Activated naive CD4-positive, alpha-beta T cell treated with anti-CD3 and anti-CD28 coated beads, Interleukin-2, amount 50 U/mL, for 72 hours (primary cell): ENCODE data around the gene CA5A. TPM values are rescaled to one million over a fixed set of nuclear protein-coding genes. Genes with fewer than 3 reads are reported as not detected.
"Not testable (repeated sequence)": the region's sequence is repeated elsewhere in the genome, so short reads cannot be mapped to it uniquely, and the experiment has no call there.

Source experiments
- ATAC-seq, 2 donors: fragments of 150-1000 bp; cut with Tn5 transposase; 2 replicates each; pipeline ENCODE4 v1.10.0; 2021; ENCODE audit warnings: mild to moderate bottlenecking in 2 of 2, moderate library complexity in 2 of 2
- DNase-seq, 2 donors: peaks; one replicate each; pipeline ENCODE4 v3.0.0; 2021 to 2022; ENCODE audit warnings: low spot score in 2 of 2
- H3K27ac Mint-ChIP-seq, 2 donors: one replicate each; pipeline ENCODE4 v1.8.0; 2022; ENCODE audit warnings: mild to moderate bottlenecking in 2 of 2, mixed read lengths in 2 of 2
- H3K36me3 Mint-ChIP-seq, 2 donors: one replicate each; pipeline ENCODE4 v1.8.0; 2022; ENCODE audit warnings: mixed read lengths in 2 of 2
- H3K9me3 Mint-ChIP-seq, 2 donors: one replicate each; pipeline ENCODE4 v1.8.0; 2022; ENCODE audit warnings: mixed read lengths in 2 of 2
- total RNA-seq, 2 donors: library from RNA; stranded (reverse); gene quantifications; one replicate each; pipeline ENCODE4 v1.2.3, GENCODE V29; 2022

Gene CA5A
- total RNA-seq, 2 donors from 2014 or later, result not detected

GRCh38 chr16:87897521-87898505 lies 38.5 kb downstream of the CA5A start:
- H3K27ac Mint-ChIP-seq, result peak overlapping the region; percentile 94 to 99
- peak; percentile 58 to 83 for DNase-seq
- H3K36me3 Mint-ChIP-seq, result no peaks in the 10 kb centered on the region
- H3K9me3 Mint-ChIP-seq, result no peaks in the 10 kb centered on the region
- peak; percentile 53 to 61 for ATAC-seq

- DNase-seq, ATAC-seq, H3K9me3 Mint-ChIP-seq, H3K36me3 Mint-ChIP-seq: not testable (repeated sequence)
- peak overlapping the region; percentile 94 to 99 for H3K27ac Mint-ChIP-seq
Measured at GRCh38 chr16:87896924-87897520, 39.3 kb downstream of the CA5A start.

GRCh38 chr16:87896176-87896890 lies 40.0 kb downstream of the CA5A start:
- not testable (repeated sequence) for H3K9me3 Mint-ChIP-seq, ATAC-seq, DNase-seq, H3K36me3 Mint-ChIP-seq
- peak overlapping the region; percentile 94 to 99 for H3K27ac Mint-ChIP-seq

- H3K27ac Mint-ChIP-seq, result peak overlapping the region; percentile 94 to 99
- ATAC-seq (peak; percentile 91 to 96), DNase-seq (peak; percentile 81 to 93)
- no peaks in the 10 kb centered on the region for H3K36me3 Mint-ChIP-seq
- H3K9me3 Mint-ChIP-seq, result no peaks in the 10 kb centered on the region
Measured at GRCh38 chr16:87895641-87896141, 40.6 kb downstream of the CA5A start.

- not testable (repeated sequence) for H3K27ac Mint-ChIP-seq, ATAC-seq, H3K36me3 Mint-ChIP-seq, DNase-seq, H3K9me3 Mint-ChIP-seq
Measured at GRCh38 chr16:87894005-87894404, 42.3 kb downstream of the CA5A start.

- no peak for ATAC-seq
- peaks cover 0 to 7% of the 10 kb centered on the region in 2 donors for H3K9me3 Mint-ChIP-seq
Measured at GRCh38 chr16:87891764-87892163, 44.6 kb downstream of the CA5A start.

GRCh38 chr16:87889762-87890161 lies 46.6 kb downstream of the CA5A start:
- ATAC-seq, result peak; percentile 47 to 88

More at GRCh38 chr16:87891764-87892163, 44.6 kb downstream of the CA5A start:
- Mint-ChIP-seq H3K36me3 (peaks cover 0 to 10% of the 10 kb centered on the region in 2 donors), H3K27ac (no peak overlapping the region)
- DNase-seq, result no peak

GRCh38 chr16:87888346-87888745 lies 48.0 kb downstream of the CA5A start:
- H3K9me3 Mint-ChIP-seq, H3K36me3 Mint-ChIP-seq, DNase-seq, ATAC-seq: not testable (repeated sequence)
- H3K27ac Mint-ChIP-seq, result peak overlapping the region in 1 of 2 donors; percentile 58

More at GRCh38 chr16:87889762-87890161, 46.6 kb downstream of the CA5A start:
- not testable (repeated sequence) for H3K27ac Mint-ChIP-seq, DNase-seq, H3K36me3 Mint-ChIP-seq, H3K9me3 Mint-ChIP-seq

- not testable (repeated sequence) for H3K9me3 Mint-ChIP-seq, H3K36me3 Mint-ChIP-seq, DNase-seq, ATAC-seq
- H3K27ac Mint-ChIP-seq, result peak overlapping the region in 1 of 2 donors; percentile 58
Measured at GRCh38 chr16:87887931-87888330, 48.4 kb downstream of the CA5A start.

GRCh38 chr16:87885371-87885967 lies 50.9 kb downstream of the CA5A start:
- ATAC-seq, H3K27ac Mint-ChIP-seq, DNase-seq, H3K9me3 Mint-ChIP-seq, H3K36me3 Mint-ChIP-seq: not testable (repeated sequence)

- Mint-ChIP-seq H3K9me3 (peaks cover 6 to 8% of the 10 kb centered on the region in 2 donors), H3K36me3 (peaks cover 7 to 9% of the 10 kb centered on the region in 2 donors), H3K27ac (no peak overlapping the region)
- no peak for DNase-seq
- no peak for ATAC-seq
Measured at GRCh38 chr16:87882436-87883019, 53.8 kb downstream of the CA5A start.

GRCh38 chr16:87881324-87882200 lies 54.8 kb downstream of the CA5A start:
- no peak overlapping the region for H3K27ac Mint-ChIP-seq
- H3K9me3 Mint-ChIP-seq, result peaks cover 6 to 8% of the 10 kb centered on the region in 2 donors
- no peak for ATAC-seq
- DNase-seq, result no peak
- H3K36me3 Mint-ChIP-seq, result peaks cover 7 to 9% of the 10 kb centered on the region in 2 donors

- Mint-ChIP-seq H3K27ac (peak overlapping the region in 1 of 2 donors; percentile 16), H3K9me3 (peaks cover 6 to 8% of the 10 kb centered on the region in 2 donors), H3K36me3 (peaks cover 7 to 9% of the 10 kb centered on the region in 2 donors)
- ATAC-seq, result no peak
- no peak for DNase-seq
Measured at GRCh38 chr16:87880117-87880696, 56.1 kb downstream of the CA5A start.

GRCh38 chr16:87879411-87880013 lies 56.8 kb downstream of the CA5A start:
- H3K27ac Mint-ChIP-seq, DNase-seq, H3K9me3 Mint-ChIP-seq, ATAC-seq, H3K36me3 Mint-ChIP-seq: not testable (repeated sequence)
